C4-2B (cell line): ENCODE results near the gene GIMAP4.

ENCODE experiments used
- ZFX ChIP-seq: fragments of 450-650 bp; IDR thresholded peaks from 2 replicates; pipeline ENCODE4 v1.6.1; 2017
- TF ChIP-seq, protein P1 (sequence below): fragments of 450-650 bp; conservative IDR thresholded peaks from 2 replicates; pipeline ENCODE4 v1.5.1; 2017; ENCODE audit warnings: mild to moderate bottlenecking

- TF ChIP-seq, protein P1, sequence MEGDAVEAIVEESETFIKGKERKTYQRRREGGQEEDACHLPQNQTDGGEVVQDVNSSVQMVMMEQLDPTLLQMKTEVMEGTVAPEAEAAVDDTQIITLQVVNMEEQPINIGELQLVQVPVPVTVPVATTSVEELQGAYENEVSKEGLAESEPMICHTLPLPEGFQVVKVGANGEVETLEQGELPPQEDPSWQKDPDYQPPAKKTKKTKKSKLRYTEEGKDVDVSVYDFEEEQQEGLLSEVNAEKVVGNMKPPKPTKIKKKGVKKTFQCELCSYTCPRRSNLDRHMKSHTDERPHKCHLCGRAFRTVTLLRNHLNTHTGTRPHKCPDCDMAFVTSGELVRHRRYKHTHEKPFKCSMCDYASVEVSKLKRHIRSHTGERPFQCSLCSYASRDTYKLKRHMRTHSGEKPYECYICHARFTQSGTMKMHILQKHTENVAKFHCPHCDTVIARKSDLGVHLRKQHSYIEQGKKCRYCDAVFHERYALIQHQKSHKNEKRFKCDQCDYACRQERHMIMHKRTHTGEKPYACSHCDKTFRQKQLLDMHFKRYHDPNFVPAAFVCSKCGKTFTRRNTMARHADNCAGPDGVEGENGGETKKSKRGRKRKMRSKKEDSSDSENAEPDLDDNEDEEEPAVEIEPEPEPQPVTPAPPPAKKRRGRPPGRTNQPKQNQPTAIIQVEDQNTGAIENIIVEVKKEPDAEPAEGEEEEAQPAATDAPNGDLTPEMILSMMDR = no peak
- no peak for TF ChIP-seq ZFX
Measured at GRCh38 chr7:150586785-150587152, 19.6 kb downstream of the GIMAP4 start.
